HUDEP-2 (cell line): ENCODE measurements around the gene YIPF6.
"Not testable (repeated sequence)": the region's sequence is repeated elsewhere in the genome, so short reads cannot be mapped to it uniquely, and the experiment has no call there.

Experiments
- DNase-seq, 76 experiments: peaks; one replicate each; lab custom pipeline; 2025; ENCODE audit not compliant: unreplicated experiment in 76 of 76; lab: John Stamatoyannopoulos, UW

Gene YIPF6

GRCh38 chrX:68503836-68504636, 5.2 kb downstream of the YIPF6 start:
- DNase-seq, result no peak

- DNase-seq, result no peak
Observed at GRCh38 chrX:68506649-68507048, 7.8 kb downstream of the YIPF6 start.

GRCh38 chrX:68508799-68509198, 9.9 kb downstream of the YIPF6 start:
- DNase-seq, result peak in 2 of 76 experiments; percentile 1 to 5

- peak in 29 of 76 experiments; percentile 0 to 32 (median 13) for DNase-seq
Observed at GRCh38 chrX:68511255-68511654, 12.4 kb downstream of the YIPF6 start.

GRCh38 chrX:68524680-68525079, 25.8 kb downstream of the YIPF6 start:
- not testable (repeated sequence) for DNase-seq

- DNase-seq, result no peak
Observed at GRCh38 chrX:68532831-68533533, 34.1 kb downstream of the YIPF6 start.

GRCh38 chrX:68533656-68534055, 34.8 kb downstream of the YIPF6 start:
- no peak for DNase-seq

GRCh38 chrX:68534691-68535090, 35.8 kb downstream of the YIPF6 start:
- DNase-seq, result no peak

- DNase-seq, result no peak
Observed at GRCh38 chrX:68536429-68536828, 37.6 kb downstream of the YIPF6 start.

- no peak for DNase-seq
Observed at GRCh38 chrX:68536884-68537283, 38.0 kb downstream of the YIPF6 start.

GRCh38 chrX:68550193-68550592, 51.3 kb downstream of the YIPF6 start:
- no peak for DNase-seq

- DNase-seq, result no peak
Observed at GRCh38 chrX:68556036-68556435, 57.2 kb downstream of the YIPF6 start.

GRCh38 chrX:68557126-68557525, 58.3 kb downstream of the YIPF6 start:
- DNase-seq, result not testable (repeated sequence)

- not testable (repeated sequence) for DNase-seq
Observed at GRCh38 chrX:68559905-68560304, 61.1 kb downstream of the YIPF6 start.

- no peak for DNase-seq
Observed at GRCh38 chrX:68568136-68568535, 69.3 kb downstream of the YIPF6 start.

GRCh38 chrX:68570598-68570997, 71.7 kb downstream of the YIPF6 start:
- DNase-seq, result no peak

GRCh38 chrX:68571292-68571609, 72.4 kb downstream of the YIPF6 start:
- DNase-seq, result peak in 1 of 76 experiments; percentile 9

- DNase-seq, result peak in 72 of 76 experiments; percentile 0 to 86 (median 35)
Observed at GRCh38 chrX:68571610-68572311, 72.9 kb downstream of the YIPF6 start.

GRCh38 chrX:68574240-68574639, 75.4 kb downstream of the YIPF6 start:
- no peak for DNase-seq

GRCh38 chrX:68579810-68580209, 81.0 kb downstream of the YIPF6 start:
- DNase-seq, result no peak

GRCh38 chrX:68584221-68584620, 85.4 kb downstream of the YIPF6 start:
- no peak for DNase-seq
